IMR-90 (cell line): ENCODE results near the gene CDKN2B-AS1. TPM values are rescaled to one million over a fixed set of nuclear protein-coding genes. Genes with fewer than 3 reads are reported as not detected.

Source experiments
- ATAC-seq: fragments of 200-7000 bp; cut with Tn5 transposase; 2 replicates; pipeline ENCODE4 v1.9.1; 2020; ENCODE audit warnings: low read depth, mild to moderate bottlenecking, moderate library complexity
- BruUV-seq: library from RNA; stranded (reverse); fragments of 400-500 nt; replicated peaks from 2 replicates; lab custom pipeline; 2021; lab: Mats Ljungman, UMichigan
- CTCF ChIA-PET: fragments of 300-600 bp; formaldehyde crosslinking; extraction: SDS; loops from one replicate; lab custom pipeline; 2021; ENCODE audit warnings: antibody characterized with exemption; lab: Yijun Ruan, JAX
- POLR2A ChIA-PET: fragments of 300-600 bp; sonication (Branson Sonifier 250); formaldehyde crosslinking; loops from one replicate; lab custom pipeline; 2022; ENCODE audit warnings: antibody characterized with exemption; ENCODE audit not compliant: unreplicated experiment; lab: Charles Lee
- DNase-seq: peaks from one replicate; pipeline ENCODE4 v3.0.0; 2013
- H2AFZ ChIP-seq: replicated peaks from 2 replicates; pipeline ENCODE3; 2013; ENCODE audit warnings: low read length, mild to moderate bottlenecking; ENCODE audit not compliant: poor library complexity
- H2AK5ac ChIP-seq: 2 replicates; pipeline ENCODE4 v1.6.1; 2013; ENCODE audit warnings: low read depth, low read length, inconsistent platforms
- H2AK9ac ChIP-seq: replicated peaks from 2 replicates; pipeline ENCODE3; 2013; ENCODE audit warnings: mild to moderate bottlenecking, low read depth, low read length, moderate library complexity; ENCODE audit not compliant: poor library complexity
- H2BK120ac ChIP-seq: 2 replicates; pipeline ENCODE4 v1.6.1; 2013; ENCODE audit warnings: low read depth, low read length, inconsistent platforms
- H2BK15ac ChIP-seq: 3 replicates; pipeline ENCODE4 v1.6.1; 2013; ENCODE audit warnings: low read depth, low read length, inconsistent platforms
- H2BK20ac ChIP-seq: 2 replicates; pipeline ENCODE4 v1.6.1; 2013; ENCODE audit warnings: low read depth, mild to moderate bottlenecking, inconsistent platforms, low read length, moderate library complexity
- H2BK5ac ChIP-seq: 2 replicates; pipeline ENCODE4 v1.6.1; 2013; ENCODE audit warnings: mild to moderate bottlenecking, low read depth, low read length, inconsistent platforms; ENCODE audit not compliant: poor library complexity, severe bottlenecking
- H3K14ac ChIP-seq: replicated peaks from 2 replicates; pipeline ENCODE4 v1.6.1; 2013; ENCODE audit warnings: low read depth, low read length, inconsistent platforms
- H3K18ac ChIP-seq: 2 replicates; pipeline ENCODE4 v1.6.1; 2013; ENCODE audit warnings: low read depth, low read length, control low read depth
- H3K23ac ChIP-seq: 2 replicates; pipeline ENCODE4 v1.6.1; 2013; ENCODE audit warnings: low read depth, low read length, inconsistent platforms
- H3K27ac ChIP-seq: 2 replicates; pipeline ENCODE4 v1.5.1; 2013; ENCODE audit warnings: mild to moderate bottlenecking, control low read depth, low read length; ENCODE audit not compliant: insufficient read depth
- H3K27me3 ChIP-seq: 2 replicates; pipeline ENCODE4 v1.6.1; 2013; ENCODE audit warnings: low read length; ENCODE audit not compliant: control insufficient read depth, insufficient read depth
- H3K36me3 ChIP-seq: 2 replicates; pipeline ENCODE4 v1.6.1; 2013; ENCODE audit warnings: low read length, mixed read lengths; ENCODE audit not compliant: control insufficient read depth, insufficient read depth
- H3K4ac ChIP-seq: 2 replicates; pipeline ENCODE4 v1.6.1; 2013; ENCODE audit warnings: low read depth, low read length, inconsistent platforms
- H3K4me1 ChIP-seq: 2 replicates; pipeline ENCODE4 v1.6.1; 2013; ENCODE audit warnings: low read length, mixed read lengths; ENCODE audit not compliant: control insufficient read depth, insufficient read depth
- H3K4me2 ChIP-seq: 2 replicates; pipeline ENCODE4 v1.6.1; 2013; ENCODE audit warnings: low read depth, mild to moderate bottlenecking, control low read depth, low read length, moderate library complexity
- H3K4me3 ChIP-seq: 2 replicates; pipeline ENCODE4 v1.5.1; 2013; ENCODE audit warnings: low read depth, mild to moderate bottlenecking, control low read depth, low read length, moderate library complexity; ENCODE audit not compliant: insufficient read depth
- H3K56ac ChIP-seq: 2 replicates; pipeline ENCODE4 v1.6.1; 2013; ENCODE audit warnings: low read length, inconsistent platforms; ENCODE audit not compliant: insufficient read depth; ENCODE audit errors: extremely low read depth
- H3K79me1 ChIP-seq, 2 experiments: 2 replicates each; pipeline ENCODE4 v1.6.1; 2013; ENCODE audit warnings: low read length in 2 of 2, inconsistent platforms in 1 of 2, low read depth in 1 of 2
- H3K9ac ChIP-seq: 2 replicates; pipeline ENCODE4 v1.6.1; 2013; ENCODE audit warnings: low read depth, low read length, control low read depth
- H3K9me1 ChIP-seq: 2 replicates; pipeline ENCODE4 v1.6.1; 2013; ENCODE audit warnings: low read length, inconsistent platforms; ENCODE audit not compliant: insufficient read depth
- H3K9me3 ChIP-seq: 2 replicates; pipeline ENCODE4 v1.6.1; 2013; ENCODE audit warnings: low read length; ENCODE audit not compliant: control insufficient read depth, insufficient read depth
- H4K20me1 ChIP-seq: 2 replicates; pipeline ENCODE4 v1.6.1; 2013; ENCODE audit warnings: low read length, inconsistent platforms; ENCODE audit not compliant: insufficient read depth
- H4K5ac ChIP-seq: 2 replicates; pipeline ENCODE4 v1.6.1; 2013; ENCODE audit warnings: mild to moderate bottlenecking, low read depth, low read length, control low read depth
- H4K8ac ChIP-seq, 2 experiments: 2 replicates each; pipeline ENCODE4 v1.6.1; 2013; ENCODE audit warnings: low read depth in 2 of 2, low read length in 2 of 2, control low read depth in 1 of 2, inconsistent platforms in 1 of 2
- H4K91ac ChIP-seq: 2 replicates; pipeline ENCODE4 v1.6.1; 2013; ENCODE audit warnings: low read depth, low read length, inconsistent platforms; ENCODE audit not compliant: insufficient read depth
- CEBPB ChIP-seq: IDR thresholded peaks from 2 replicates; pipeline ENCODE4 v1.6.1; 2012; ENCODE audit warnings: low read depth, low read length, improper control_type of control experiment
- CHD1 ChIP-seq: IDR thresholded peaks from 2 replicates; pipeline ENCODE4 v1.6.1; 2012; ENCODE audit warnings: low read depth, low read length, improper control_type of control experiment
- FOS ChIP-seq: fragments of 150-350 bp; IDR thresholded peaks from 2 replicates; pipeline ENCODE4 v1.6.1; 2016; ENCODE audit warnings: low read depth, low read length
- MAFK ChIP-seq: IDR thresholded peaks from 2 replicates; pipeline ENCODE4 v1.6.1; 2012; ENCODE audit warnings: low read depth, low read length, improper control_type of control experiment
- MAZ ChIP-seq: IDR thresholded peaks from 2 replicates; pipeline ENCODE4 v1.6.1; 2012; ENCODE audit warnings: low read depth, mild to moderate bottlenecking, low read length, improper control_type of control experiment, moderate library complexity, borderline replicate concordance
- MXI1 ChIP-seq: IDR thresholded peaks from 2 replicates; pipeline ENCODE4 v1.6.1; 2012; ENCODE audit warnings: low read depth, mild to moderate bottlenecking, low read length, moderate library complexity, borderline replicate concordance
- NFE2L2 ChIP-seq: fragments of 150-350 bp; IDR thresholded peaks from 2 replicates; pipeline ENCODE4 v1.6.1; 2016; ENCODE audit warnings: low read depth, mild to moderate bottlenecking, low read length
- POLR2A ChIP-seq: IDR thresholded peaks from 2 replicates; pipeline ENCODE4 v1.6.1; 2012; ENCODE audit warnings: mild to moderate bottlenecking, low read depth, low read length
- RAD21 ChIP-seq: IDR thresholded peaks from 2 replicates; pipeline ENCODE4 v1.6.1; 2012; ENCODE audit warnings: low read length, improper control_type of control experiment
- RCOR1 ChIP-seq: IDR thresholded peaks from 2 replicates; pipeline ENCODE4 v1.6.1; 2012; ENCODE audit warnings: mild to moderate bottlenecking, low read length, improper control_type of control experiment; ENCODE audit not compliant: insufficient replicate concordance
- RFX5 ChIP-seq: IDR thresholded peaks from 2 replicates; pipeline ENCODE4 v1.8.0; 2012; ENCODE audit warnings: low read depth, mild to moderate bottlenecking, low read length, moderate library complexity
- SMC3 ChIP-seq: fragments of 150-350 bp; IDR thresholded peaks from 2 replicates; pipeline ENCODE4 v1.6.1; 2016; ENCODE audit warnings: low read depth, mild to moderate bottlenecking, antibody characterized with exemption, low read length, moderate library complexity
- WGBS, 2 experiments: methylation state at CpG; one replicate each; pipeline versions ENCODE4 v1.1.5 to v1.1.7; 2013; ENCODE audit warnings: missing lambda C conversion rate in 2 of 2; ENCODE audit not compliant: insufficient read length in 1 of 2; ENCODE audit errors: extremely low coverage in 2 of 2; 5-methylcytosine and 5-hydroxymethylcytosine counted together
- dilution Hi-C: fragments of 300-500 bp; cut with HindIII; formaldehyde crosslinking; loops from one replicate; pipeline ENCODE4 v1.14.3; 2018; ENCODE audit warnings: low sequenced_read_pairs; ENCODE audit not compliant: unreplicated experiment
- in situ Hi-C: fragments of 300-500 bp; cut with MboI; formaldehyde crosslinking; loops from 3 replicates; pipeline ENCODE4 v1.14.3; 2019; ENCODE audit warnings: low sequenced_read_pairs, inconsistent platforms, mixed read lengths
- intact Hi-C: fragments of 100-400 bp; cut with micrococcal nuclease; formaldehyde crosslinking; loops from 2 replicates; pipeline ENCODE4 v1.10.0; 2022
- polyA plus RNA-seq, 3 experiments: library from polyadenylated mRNA; depleted of rRNA; stranded (reverse); fragments of >200 nt; gene quantifications; 2 replicates each; pipeline ENCODE4 v1.2.3, GENCODE V29; 2012; ENCODE audit warnings: low replicate concordance in 1 of 3
- total RNA-seq: library from RNA; depleted of rRNA; stranded (reverse); fragments of >200 nt; gene quantifications from 2 replicates; pipeline ENCODE4 v1.2.3, GENCODE V29; 2012
- TF ChIP-seq, protein P1 (sequence below): fragments of 150-350 bp; IDR thresholded peaks from 2 replicates; pipeline ENCODE4 v1.6.1; 2017; ENCODE audit warnings: mild to moderate bottlenecking, antibody characterized with exemption, low read length, low read depth
- TF ChIP-seq, protein P2 (sequence below): fragments of 150-350 bp; IDR thresholded peaks from 2 replicates; pipeline ENCODE4 v1.6.1; 2016; ENCODE audit warnings: low read depth, mild to moderate bottlenecking, low read length, moderate library complexity, borderline replicate concordance
- TF ChIP-seq, protein P3 (sequence below): conservative IDR thresholded peaks from 2 replicates; pipeline ENCODE4 v1.5.1; 2012; ENCODE audit warnings: mild to moderate bottlenecking, low read depth, low read length, improper control_type of control experiment

CDKN2B-AS1 gene
- total and polyA plus RNA-seq, 2 of the 4 experiments (the other 2 are of a cell fraction): 1.0 to 1.1 TPM

DNA sequence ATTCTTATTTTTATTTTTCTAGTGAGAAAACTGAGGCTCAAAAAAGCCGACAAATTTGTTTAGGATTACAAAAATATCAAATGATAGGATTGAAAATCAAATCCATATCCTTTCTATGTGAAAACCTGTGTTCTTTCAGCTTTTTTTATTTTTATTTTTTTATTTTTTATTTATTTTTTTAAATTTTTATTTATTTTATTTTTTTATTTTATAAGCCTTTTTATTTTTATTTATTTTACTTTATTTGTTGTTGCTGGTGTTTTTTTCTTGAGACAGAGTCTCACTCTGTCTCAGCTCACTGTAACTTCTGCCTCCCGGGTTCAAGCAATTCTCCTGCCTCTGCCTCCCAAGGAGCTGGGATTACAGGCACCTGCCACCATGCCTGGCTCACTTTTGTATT, 59.9 kb downstream of the CDKN2B-AS1 start:
- H2BK20ac ChIP-seq: no peak overlapping the region
- no peak overlapping the region for H2AK9ac ChIP-seq
- no peak overlapping the region for H2BK5ac ChIP-seq
- no peak overlapping the region for H3K4me3 ChIP-seq
- H4K5ac ChIP-seq: no peak overlapping the region
- no peak overlapping the region for H4K8ac ChIP-seq
- H2AFZ ChIP-seq: no peak overlapping the region
- intact Hi-C loops: loop anchor here (5.0 kb wide), 1 partner anchor 183 kb away; no protein-coding TSS in a partner anchor
- H3K79me1 ChIP-seq: no peaks in the 10 kb centered on the region
- in situ Hi-C loops: no loop called here
- no peak overlapping the region for H2BK15ac ChIP-seq
- H3K4me1 ChIP-seq: no peaks in the 10 kb centered on the region; the same call in 1 of the 2 replicates
- no peak overlapping the region for H3K18ac ChIP-seq
- H3K9me1 ChIP-seq: peaks cover 3% of the 10 kb centered on the region; the same call in 1 of the 2 replicates
- no peak overlapping the region for H4K91ac ChIP-seq
- H3K14ac ChIP-seq: no peak overlapping the region
- no CpG with 5 or more reads among the region's 2 CpGs for WGBS, 2 experiments
- no peak for DNase-seq
- no peak overlapping the region for H3K56ac ChIP-seq
- no TSS peak for BruUV-seq
- no peak for TF ChIP-seq RAD21
- TF ChIP-seq MAZ: no peak
- no peak for TF ChIP-seq CEBPB
- TF ChIP-seq, protein P1, sequence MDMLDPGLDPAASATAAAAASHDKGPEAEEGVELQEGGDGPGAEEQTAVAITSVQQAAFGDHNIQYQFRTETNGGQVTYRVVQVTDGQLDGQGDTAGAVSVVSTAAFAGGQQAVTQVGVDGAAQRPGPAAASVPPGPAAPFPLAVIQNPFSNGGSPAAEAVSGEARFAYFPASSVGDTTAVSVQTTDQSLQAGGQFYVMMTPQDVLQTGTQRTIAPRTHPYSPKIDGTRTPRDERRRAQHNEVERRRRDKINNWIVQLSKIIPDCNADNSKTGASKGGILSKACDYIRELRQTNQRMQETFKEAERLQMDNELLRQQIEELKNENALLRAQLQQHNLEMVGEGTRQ: no peak
- no peak for TF ChIP-seq NFE2L2
- TF ChIP-seq RFX5: no peak
- no peak for TF ChIP-seq RCOR1
- no peak for TF ChIP-seq MXI1
- no peak for TF ChIP-seq MAFK
- no peak for TF ChIP-seq CHD1
- TF ChIP-seq SMC3: no peak
- no peak for TF ChIP-seq POLR2A
- no peak for TF ChIP-seq FOS
- TF ChIP-seq, protein P2, sequence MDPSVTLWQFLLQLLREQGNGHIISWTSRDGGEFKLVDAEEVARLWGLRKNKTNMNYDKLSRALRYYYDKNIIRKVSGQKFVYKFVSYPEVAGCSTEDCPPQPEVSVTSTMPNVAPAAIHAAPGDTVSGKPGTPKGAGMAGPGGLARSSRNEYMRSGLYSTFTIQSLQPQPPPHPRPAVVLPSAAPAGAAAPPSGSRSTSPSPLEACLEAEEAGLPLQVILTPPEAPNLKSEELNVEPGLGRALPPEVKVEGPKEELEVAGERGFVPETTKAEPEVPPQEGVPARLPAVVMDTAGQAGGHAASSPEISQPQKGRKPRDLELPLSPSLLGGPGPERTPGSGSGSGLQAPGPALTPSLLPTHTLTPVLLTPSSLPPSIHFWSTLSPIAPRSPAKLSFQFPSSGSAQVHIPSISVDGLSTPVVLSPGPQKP: no peak
- TF ChIP-seq, protein P3, sequence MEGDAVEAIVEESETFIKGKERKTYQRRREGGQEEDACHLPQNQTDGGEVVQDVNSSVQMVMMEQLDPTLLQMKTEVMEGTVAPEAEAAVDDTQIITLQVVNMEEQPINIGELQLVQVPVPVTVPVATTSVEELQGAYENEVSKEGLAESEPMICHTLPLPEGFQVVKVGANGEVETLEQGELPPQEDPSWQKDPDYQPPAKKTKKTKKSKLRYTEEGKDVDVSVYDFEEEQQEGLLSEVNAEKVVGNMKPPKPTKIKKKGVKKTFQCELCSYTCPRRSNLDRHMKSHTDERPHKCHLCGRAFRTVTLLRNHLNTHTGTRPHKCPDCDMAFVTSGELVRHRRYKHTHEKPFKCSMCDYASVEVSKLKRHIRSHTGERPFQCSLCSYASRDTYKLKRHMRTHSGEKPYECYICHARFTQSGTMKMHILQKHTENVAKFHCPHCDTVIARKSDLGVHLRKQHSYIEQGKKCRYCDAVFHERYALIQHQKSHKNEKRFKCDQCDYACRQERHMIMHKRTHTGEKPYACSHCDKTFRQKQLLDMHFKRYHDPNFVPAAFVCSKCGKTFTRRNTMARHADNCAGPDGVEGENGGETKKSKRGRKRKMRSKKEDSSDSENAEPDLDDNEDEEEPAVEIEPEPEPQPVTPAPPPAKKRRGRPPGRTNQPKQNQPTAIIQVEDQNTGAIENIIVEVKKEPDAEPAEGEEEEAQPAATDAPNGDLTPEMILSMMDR: no peak
- no peak overlapping the region for H3K9ac ChIP-seq
- ChIA-PET POLR2A (interaction anchor here (0.6 kb wide), 1 partner anchor 49 kb away, joined by 3 read pairs; no protein-coding TSS in a partner anchor), CTCF (interaction anchor here (0.6 to 3.0 kb wide), 2 partner anchors 63 to 184 kb away, joined by 3 to 11 read pairs; no protein-coding TSS in a partner anchor)
- no peak overlapping the region for H3K4me2 ChIP-seq
- no peak overlapping the region for H2BK120ac ChIP-seq
- H3K36me3 ChIP-seq: no peaks in the 10 kb centered on the region
- H3K9me3 ChIP-seq: no peaks in the 10 kb centered on the region
- no peak for ATAC-seq
- no peak overlapping the region for H3K4ac ChIP-seq
- no peak overlapping the region for H3K27ac ChIP-seq
- no peaks in the 10 kb centered on the region for H3K27me3 ChIP-seq
- dilution Hi-C loops: no loop called here
- peaks cover 3% of the 10 kb centered on the region; the same call in 1 of the 2 replicates for H4K20me1 ChIP-seq
- no peak overlapping the region for H2AK5ac ChIP-seq
- no peak overlapping the region for H3K23ac ChIP-seq
